Frontal cortex (tissue), 4 donors: ENCODE measurements around the gene MATN4. TPM values are rescaled to one million over a fixed set of nuclear protein-coding genes. Genes with fewer than 3 reads are reported as not detected.
A peak's percentile ranks its signal among the peaks of the same experiment; 100 is the strongest.

ENCODE experiments used
- DNase-seq, 2 donors: peaks; one replicate each; pipeline ENCODE4 v3.0.0; 2012; ENCODE audit warnings: low spot score in 2 of 2
- FAIRE-seq: peaks from 2 replicates; lab custom pipeline; 2012; peaks lifted over from hg19 to GRCh38; lab: Jason Lieb, UNC
- total RNA-seq: library from RNA; depleted of rRNA; stranded (reverse); fragments of >200 nt; gene quantifications from one replicate; pipeline ENCODE4 v1.2.3, GENCODE V29; 2014
- donor health status: control.
- donor health status: control.
- donor health status: control.

Gene MATN4
- total RNA-seq, 1 donor from 2014 or later: under 0.01 TPM

- DNase-seq (no peak), FAIRE-seq (no peak)
Measured at GRCh38 chr20:45318386-45318939, 10.4 kb upstream of the MATN4 start.

- DNase-seq (no peak), FAIRE-seq (no peak)
Measured at GRCh38 chr20:45317826-45318225, 9.7 kb upstream of the MATN4 start.

- DNase-seq (no peak), FAIRE-seq (no peak)
Measured at GRCh38 chr20:45316150-45317080, 8.3 kb upstream of the MATN4 start.

- FAIRE-seq: no peak
- DNase-seq: no peak
Measured at GRCh38 chr20:45315672-45316071, 7.6 kb upstream of the MATN4 start.

- FAIRE-seq (no peak), DNase-seq (peak in 1 of 2 donors; percentile 8)
Measured at GRCh38 chr20:45313943-45314342, 5.8 kb upstream of the MATN4 start.

- DNase-seq (peak in 1 of 2 donors; percentile 24), FAIRE-seq (no peak)
Measured at GRCh38 chr20:45313065-45313695, 5.1 kb upstream of the MATN4 start.

GRCh38 chr20:45312241-45312640 lies 4.1 kb upstream of the MATN4 start:
- FAIRE-seq (no peak), DNase-seq (peak in 1 of 2 donors; percentile 6)

GRCh38 chr20:45311589-45312211 lies 3.6 kb upstream of the MATN4 start:
- DNase-seq (peak; percentile 64 to 80), FAIRE-seq (no peak)

- no peak for DNase-seq
- no peak for FAIRE-seq
Measured at GRCh38 chr20:45309075-45309474, 976 bp upstream of the MATN4 start.

GRCh38 chr20:45307076-45307640 lies 941 bp downstream of the MATN4 start:
- FAIRE-seq: no peak
- no peak for DNase-seq

- DNase-seq: peak in 1 of 2 donors; percentile 18
Measured at GRCh38 chr20:45306431-45306982, 1.6 kb downstream of the MATN4 start, which contains the start of gene RBPJL. TSS of gene RBPJL (plus strand) at chr20:45306840. CDS start at chr20:45306923, 83 bp downstream.

GRCh38 chr20:45305262-45305661 lies 2.8 kb downstream of the MATN4 start:
- peak in 1 of 2 donors; percentile 18 for DNase-seq

More at GRCh38 chr20:45306431-45306982, 1.6 kb downstream of the MATN4 start, which contains the start of gene RBPJL:
- no peak for FAIRE-seq

GRCh38 chr20:45304464-45304999 lies 3.6 kb downstream of the MATN4 start:
- FAIRE-seq: no peak
- DNase-seq: peak in 1 of 2 donors; percentile 6

More at GRCh38 chr20:45305262-45305661, 2.8 kb downstream of the MATN4 start:
- FAIRE-seq: no peak

GRCh38 chr20:45303586-45304463 lies 4.3 kb downstream of the MATN4 start:
- no peak for FAIRE-seq
- no peak for DNase-seq

GRCh38 chr20:45301824-45302271 lies 6.3 kb downstream of the MATN4 start:
- no peak for FAIRE-seq
- DNase-seq: no peak

- DNase-seq (peak in 1 of 2 donors; percentile 4), FAIRE-seq (no peak)
Measured at GRCh38 chr20:45300961-45301360, 7.1 kb downstream of the MATN4 start.

GRCh38 chr20:45299786-45300185 lies 8.3 kb downstream of the MATN4 start:
- DNase-seq: no peak

More at GRCh38 chr20:45299786-45300185, 8.3 kb downstream of the MATN4 start:
- no peak for FAIRE-seq
